CD14-positive monocyte (primary cell): ENCODE measurements around the gene LGALS9B. TPM values are rescaled to one million over a fixed set of nuclear protein-coding genes. Genes with fewer than 3 reads are reported as not detected.
"Not testable (repeated sequence)": the region's sequence is repeated elsewhere in the genome, so short reads cannot be mapped to it uniquely, and the experiment has no call there.

Experiments
- DNase-seq, 3 donors: peaks; one replicate each; pipeline ENCODE4 v3.0.0-alpha.2; 2011 to 2022
- H2AFZ ChIP-seq: 2 replicates; pipeline ENCODE4 v1.6.0; 2012; ENCODE audit warnings: mild to moderate bottlenecking, low read depth, low read length, inconsistent platforms; ENCODE audit not compliant: insufficient read depth, poor library complexity, severe bottlenecking
- H3K27ac ChIP-seq, 2 donors: 1 replicate in 1 of 2; 2 replicates in 1 of 2; pipeline ENCODE4 v1.5.1; 2012 to 2013; ENCODE audit warnings: low read length in 2 of 2, control low read depth in 1 of 2, inconsistent platforms in 1 of 2, low read depth in 1 of 2, mild to moderate bottlenecking in 1 of 2
- H3K27me3 ChIP-seq, 2 donors: one replicate each; pipeline versions ENCODE4 v1.6.0 to v1.6.1; 2011 to 2013; ENCODE audit warnings: low read length in 2 of 2; ENCODE audit not compliant: control insufficient read depth in 2 of 2, insufficient read depth in 2 of 2
- H3K36me3 ChIP-seq, 2 donors: replicated peaks in 1 of 2; 1 replicate in 1 of 2; 2 replicates in 1 of 2; pipeline versions ENCODE4 v1.5.1 to v1.6.1; 2012 to 2013; ENCODE audit warnings: low read length in 2 of 2, control low read depth in 1 of 2, inconsistent platforms in 1 of 2, mild to moderate bottlenecking in 1 of 2; ENCODE audit not compliant: insufficient read depth in 2 of 2, control insufficient read depth in 1 of 2
- H3K4me1 ChIP-seq, 2 donors: 1 replicate in 1 of 2; 2 replicates in 1 of 2; pipeline versions ENCODE4 v1.5.1 to v1.6.1; 2012 to 2013; ENCODE audit warnings: low read length in 2 of 2, control low read depth in 1 of 2, inconsistent platforms in 1 of 2, mild to moderate bottlenecking in 1 of 2, moderate library complexity in 1 of 2; ENCODE audit not compliant: insufficient read depth in 2 of 2, control insufficient read depth in 1 of 2
- H3K4me2 ChIP-seq: replicated peaks from 2 replicates; pipeline ENCODE3; 2012; ENCODE audit warnings: low read length, moderate library complexity, mild to moderate bottlenecking; ENCODE audit not compliant: poor library complexity, severe bottlenecking; ENCODE audit errors: extremely low read depth
- H3K4me3 ChIP-seq, 3 experiments: fragments of 200-600 bp in 1 of 3; sonication (generic) in 1 of 3; replicated peaks in 1 of 3; 1 replicate in 2 of 3; 2 replicates in 1 of 3; pipeline ENCODE4 v1.5.1; 2011 to 2013; ENCODE audit warnings: low read length in 3 of 3, mild to moderate bottlenecking in 3 of 3, control low read depth in 2 of 3, low read depth in 2 of 3, inconsistent platforms in 1 of 3, moderate library complexity in 1 of 3
- H3K79me2 ChIP-seq: 2 replicates; pipeline ENCODE4 v1.6.0; 2012; ENCODE audit warnings: mild to moderate bottlenecking, control low read depth, inconsistent platforms, low read length, moderate library complexity; ENCODE audit not compliant: insufficient read depth
- H3K9ac ChIP-seq: 2 replicates; pipeline ENCODE4 v1.6.0; 2017; ENCODE audit warnings: low read length, mild to moderate bottlenecking; ENCODE audit not compliant: insufficient read depth, poor library complexity, severe bottlenecking
- H3K9me3 ChIP-seq, 2 donors: replicated peaks in 1 of 2; 1 replicate in 1 of 2; 2 replicates in 1 of 2; pipeline versions ENCODE4 v1.5.1 to v1.6.1; 2012 to 2013; ENCODE audit warnings: low read length in 2 of 2, control low read depth in 1 of 2; ENCODE audit not compliant: control insufficient read depth in 1 of 2, insufficient read depth in 1 of 2
- H4K20me1 ChIP-seq: 2 replicates; pipeline ENCODE4 v1.6.0; 2012; ENCODE audit warnings: mild to moderate bottlenecking, low read length, control low read depth, moderate library complexity; ENCODE audit not compliant: insufficient read depth
- H3K27ac Mint-ChIP-seq, 7 donors: one replicate each; pipeline ENCODE4 v1.8.0; 2020; ENCODE audit warnings: mild to moderate bottlenecking in 7 of 7, mixed read lengths in 7 of 7, moderate library complexity in 6 of 7, inconsistent platforms in 2 of 7
- H3K27me3 Mint-ChIP-seq, 3 donors: one replicate each; pipeline ENCODE4 v1.8.0; 2021 to 2022; ENCODE audit warnings: low read depth in 3 of 3, mild to moderate bottlenecking in 3 of 3, mixed read lengths in 3 of 3, moderate library complexity in 3 of 3, inconsistent platforms in 1 of 3
- H3K36me3 Mint-ChIP-seq, 2 donors: one replicate each; pipeline ENCODE4 v1.8.0; 2020; ENCODE audit warnings: mixed read lengths in 2 of 2, inconsistent platforms in 1 of 2, mild to moderate bottlenecking in 1 of 2
- H3K4me1 Mint-ChIP-seq: one replicate; pipeline ENCODE4 v1.8.0; 2020; ENCODE audit warnings: mild to moderate bottlenecking, mixed read lengths
- H3K4me3 Mint-ChIP-seq, 2 donors: one replicate each; pipeline ENCODE4 v1.8.0; 2020; ENCODE audit warnings: mild to moderate bottlenecking in 2 of 2, mixed read lengths in 2 of 2, moderate library complexity in 1 of 2
- H3K9me3 Mint-ChIP-seq, 7 donors: one replicate each; pipeline ENCODE4 v1.8.0; 2020 to 2022; ENCODE audit warnings: mixed read lengths in 7 of 7, mild to moderate bottlenecking in 6 of 7, moderate library complexity in 6 of 7, inconsistent platforms in 2 of 7
- WGBS: methylation state at CpG from one replicate; pipeline ENCODE4 v1.1.5; 2013; ENCODE audit warnings: missing lambda C conversion rate; ENCODE audit not compliant: insufficient coverage; 5-methylcytosine and 5-hydroxymethylcytosine counted together
- intact Hi-C, 2 donors: fragments of 100-400 bp; cut with micrococcal nuclease; formaldehyde crosslinking; loops; one replicate each; pipeline versions ENCODE4 v1.15.0 to v1.15.1; 2023
- polyA plus RNA-seq, 3 donors: library from polyadenylated mRNA; depleted of rRNA in 1 of 3; unstranded in 2 of 3; stranded (reverse) in 1 of 3; fragments of 300-500 nt in 2 of 3; fragments of >200 nt in 1 of 3; fragmentation: Illumina TruSeq in 2 of 3; gene quantifications; 1 replicate in 2 of 3; 2 replicates in 1 of 3; pipeline ENCODE4 v1.2.3, GENCODE V29; 2012 to 2021

LGALS9B gene
- polyA plus RNA-seq, 3 donors, result not detected

DNA sequence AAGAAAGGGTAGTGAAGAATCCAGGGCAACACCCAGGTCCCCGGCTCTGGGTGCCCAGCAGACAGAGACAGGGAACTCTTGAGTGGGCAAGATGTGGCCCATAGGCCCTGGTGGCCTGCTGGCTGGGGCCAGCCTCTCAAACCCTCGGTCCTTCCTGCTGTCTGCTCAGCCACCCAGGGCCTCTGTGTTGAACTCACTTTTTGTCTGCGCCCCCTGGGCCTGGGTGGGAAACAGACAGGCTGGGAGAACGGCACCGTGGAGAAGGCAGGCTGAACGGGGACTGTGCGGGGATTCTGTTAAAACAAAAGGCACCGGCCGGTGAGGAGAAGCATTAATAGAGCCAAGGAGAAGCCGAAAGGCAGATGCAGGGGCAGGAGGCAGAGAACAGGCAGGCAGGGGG lies 12.2 kb downstream of the LGALS9B start:
- H3K36me3 ChIP-seq, H3K4me3 Mint-ChIP-seq, H3K27me3 ChIP-seq, H3K4me1 Mint-ChIP-seq, H3K4me2 ChIP-seq, H3K27ac ChIP-seq, H4K20me1 ChIP-seq, H3K79me2 ChIP-seq, H3K27me3 Mint-ChIP-seq, H2AFZ ChIP-seq, H3K4me1 ChIP-seq, intact Hi-C loops, H3K36me3 Mint-ChIP-seq, H3K9me3 Mint-ChIP-seq, H3K27ac Mint-ChIP-seq, H3K4me3 ChIP-seq, DNase-seq, H3K9ac ChIP-seq, H3K9me3 ChIP-seq: not testable (repeated sequence)
- WGBS, result no CpG with 5 or more reads among the region's 10 CpGs

DNA sequence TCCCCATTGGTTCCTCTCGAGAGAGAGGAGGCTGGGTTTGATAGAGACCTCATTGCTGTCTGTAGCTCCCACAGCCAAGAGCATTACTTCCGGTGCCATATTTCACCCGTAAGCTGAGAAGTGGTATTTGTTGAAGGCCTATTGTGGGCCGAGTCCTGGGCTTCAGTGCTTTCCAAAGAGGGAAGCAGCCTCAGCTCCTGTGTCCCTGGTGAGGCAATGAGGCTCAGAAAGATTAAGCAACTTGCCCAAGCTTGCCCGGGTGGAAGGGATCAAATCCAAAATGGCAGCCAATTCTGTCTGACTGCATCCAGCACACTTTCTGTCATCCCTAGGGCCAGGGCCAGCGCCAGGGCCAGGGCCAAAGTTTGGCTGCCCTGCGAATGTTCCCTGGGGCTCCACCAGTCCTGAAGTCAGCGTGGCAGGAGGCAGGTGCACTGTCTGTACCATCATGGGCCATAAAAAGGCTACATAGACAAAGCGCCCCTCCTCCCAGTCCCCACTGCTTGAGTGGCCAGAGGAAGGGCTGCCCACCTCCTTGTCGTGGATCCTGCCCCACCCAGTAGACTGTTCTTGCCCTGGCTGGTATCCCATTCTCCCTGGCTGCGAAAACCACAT lies 13.4 kb downstream of the LGALS9B start:
- H3K4me1 ChIP-seq, H3K36me3 ChIP-seq, H3K4me2 ChIP-seq, DNase-seq, H3K9ac ChIP-seq, H2AFZ ChIP-seq, H3K9me3 Mint-ChIP-seq, H3K4me3 ChIP-seq, H3K27me3 ChIP-seq, H3K27ac ChIP-seq, H3K79me2 ChIP-seq, H3K36me3 Mint-ChIP-seq, H3K27ac Mint-ChIP-seq, H3K27me3 Mint-ChIP-seq, H3K4me1 Mint-ChIP-seq, H4K20me1 ChIP-seq, H3K4me3 Mint-ChIP-seq, intact Hi-C loops, H3K9me3 ChIP-seq: not testable (repeated sequence)
- no CpG with 5 or more reads among the region's 11 CpGs for WGBS

DNA sequence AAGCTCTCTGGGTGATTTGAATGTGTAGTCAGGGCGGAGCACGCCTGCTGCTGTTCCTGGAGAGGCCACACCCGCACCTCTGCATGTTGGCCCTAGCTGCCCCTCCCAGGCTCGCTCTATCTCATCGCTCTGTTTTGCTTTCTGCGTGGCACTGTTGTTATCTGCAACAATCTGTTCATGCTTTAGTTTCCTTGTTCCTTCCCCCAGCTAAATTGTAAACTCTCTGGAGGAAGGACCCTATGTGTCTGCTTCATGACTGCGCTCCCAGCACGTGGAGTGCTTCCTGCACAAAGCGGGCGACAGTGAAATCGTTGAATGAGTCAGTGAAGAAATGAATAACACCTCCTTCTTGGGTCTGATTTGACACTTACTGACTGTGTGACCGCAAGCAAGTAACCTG lies 16.5 kb downstream of the LGALS9B start:
- H2AFZ ChIP-seq, intact Hi-C loops, H4K20me1 ChIP-seq, H3K27ac Mint-ChIP-seq, H3K4me1 Mint-ChIP-seq, H3K27ac ChIP-seq, DNase-seq, H3K4me3 ChIP-seq, H3K36me3 Mint-ChIP-seq, H3K79me2 ChIP-seq, H3K9me3 ChIP-seq, H3K4me3 Mint-ChIP-seq, H3K27me3 ChIP-seq, H3K4me1 ChIP-seq, H3K9ac ChIP-seq, H3K4me2 ChIP-seq, H3K36me3 ChIP-seq, H3K9me3 Mint-ChIP-seq, H3K27me3 Mint-ChIP-seq: not testable (repeated sequence)
- no CpG with 5 or more reads among the region's 12 CpGs for WGBS

DNA sequence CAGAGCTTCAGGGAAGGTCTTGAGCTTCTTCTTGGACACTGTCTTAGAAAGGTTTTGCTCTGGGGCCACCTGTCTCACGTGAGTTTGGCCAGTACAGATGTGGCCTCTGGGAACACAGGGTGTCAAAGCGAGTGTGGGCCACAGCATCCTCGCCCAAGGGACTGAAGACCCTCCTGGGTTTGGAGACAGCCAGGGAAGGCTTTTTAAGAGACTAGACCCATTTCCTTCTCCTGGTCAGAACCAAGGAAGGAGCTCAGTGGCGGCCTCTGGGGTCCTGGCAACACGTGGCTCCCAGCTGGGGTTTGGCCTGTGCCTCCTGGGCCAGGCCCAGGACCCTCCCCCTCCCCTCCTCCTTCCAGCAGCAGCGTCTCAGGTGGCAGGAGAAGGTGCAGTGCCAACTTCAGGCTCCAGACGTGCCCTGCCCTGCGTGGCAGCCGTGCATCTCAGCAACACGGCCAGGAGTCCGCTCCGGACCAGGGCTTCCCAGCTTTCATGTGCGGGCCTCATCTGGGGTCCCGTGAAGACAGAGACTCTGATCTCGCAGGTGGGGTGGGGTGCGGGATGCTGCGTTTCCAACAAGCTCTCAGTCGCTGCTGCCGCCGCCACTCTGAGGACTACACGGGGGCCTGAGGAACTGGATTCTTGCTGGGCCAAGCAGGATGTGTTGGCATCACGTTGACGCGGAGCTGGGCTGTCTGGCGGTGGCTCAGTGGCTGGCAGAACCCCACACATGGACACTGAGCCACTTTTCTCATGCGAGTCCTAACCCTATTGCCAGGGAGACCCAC lies 19.6 kb downstream of the LGALS9B start:
- H3K9ac ChIP-seq, H3K27me3 ChIP-seq, H3K79me2 ChIP-seq, H3K9me3 ChIP-seq, DNase-seq, H2AFZ ChIP-seq, H3K4me1 ChIP-seq, H3K4me1 Mint-ChIP-seq, H3K36me3 ChIP-seq, H3K4me3 Mint-ChIP-seq, intact Hi-C loops, H3K4me3 ChIP-seq, H3K36me3 Mint-ChIP-seq, H3K4me2 ChIP-seq, H3K27ac ChIP-seq, H3K27me3 Mint-ChIP-seq, H3K27ac Mint-ChIP-seq, H4K20me1 ChIP-seq, H3K9me3 Mint-ChIP-seq: not testable (repeated sequence)
- WGBS, result 86% methylated on average over 7 of the region's 26 CpGs
